HG03139 (cell line): ENCODE data around the gene CARD10.

Experiments used
- ATAC-seq: cut with Tn5 transposase; IDR thresholded peaks from one replicate; pipeline ENCODE4 v1.9.1; 2021; ENCODE audit not compliant: unreplicated experiment

Gene CARD10

GRCh38 chr22:37489983-37490382 is 29.2 kb downstream of the CARD10 start:
- ATAC-seq = no peak

- ATAC-seq = no peak
Observed at GRCh38 chr22:37488337-37489135, 30.7 kb downstream of the CARD10 start.

- no peak for ATAC-seq
Observed at GRCh38 chr22:37487571-37487970, 31.6 kb downstream of the CARD10 start.

GRCh38 chr22:37487129-37487528 is 32.1 kb downstream of the CARD10 start:
- ATAC-seq = no peak

- ATAC-seq = peak; percentile 51
Observed at GRCh38 chr22:37486224-37486845, 32.9 kb downstream of the CARD10 start, which contains the start of gene MFNG. Gene MFNG, minus strand, starts transcription at chr22:37486384. Its CDS starts 207 bp downstream, at chr22:37486177.

GRCh38 chr22:37485395-37486223 is 33.6 kb downstream of the CARD10 start:
- ATAC-seq = no peak

GRCh38 chr22:37484480-37485394 is 34.5 kb downstream of the CARD10 start:
- ATAC-seq = no peak

GRCh38 chr22:37483050-37483449 is 36.2 kb downstream of the CARD10 start:
- ATAC-seq = no peak

GRCh38 chr22:37482244-37482643 is 37.0 kb downstream of the CARD10 start:
- ATAC-seq = no peak

- ATAC-seq = no peak
Observed at GRCh38 chr22:37481347-37481907, 37.8 kb downstream of the CARD10 start.

- no peak for ATAC-seq
Observed at GRCh38 chr22:37480387-37481346, 38.5 kb downstream of the CARD10 start.

- ATAC-seq = no peak
Observed at GRCh38 chr22:37479196-37479595, 40.0 kb downstream of the CARD10 start.

GRCh38 chr22:37476389-37477329 is 42.6 kb downstream of the CARD10 start:
- ATAC-seq = no peak

- ATAC-seq = no peak
Observed at GRCh38 chr22:37474447-37475090, 44.6 kb downstream of the CARD10 start.

- no peak for ATAC-seq
Observed at GRCh38 chr22:37473437-37473946, 45.7 kb downstream of the CARD10 start.

- ATAC-seq = no peak
Observed at GRCh38 chr22:37472418-37473006, 46.7 kb downstream of the CARD10 start.
